Measurements from ENCODE around the gene GPR15LG.

Gene GPR15LG

GRCh38 chr10:84191106-84191505, 17.5 kb downstream of the GPR15LG start:
- FAIRE-seq (no peak), DNase-seq (ENCODE audit: insufficient read length, low spot score) (no peak)

GRCh38 chr10:84193327-84193726, 19.7 kb downstream of the GPR15LG start:
- FAIRE-seq: no peak
- DNase-seq (ENCODE audit: insufficient read length, low spot score): no peak

DNA sequence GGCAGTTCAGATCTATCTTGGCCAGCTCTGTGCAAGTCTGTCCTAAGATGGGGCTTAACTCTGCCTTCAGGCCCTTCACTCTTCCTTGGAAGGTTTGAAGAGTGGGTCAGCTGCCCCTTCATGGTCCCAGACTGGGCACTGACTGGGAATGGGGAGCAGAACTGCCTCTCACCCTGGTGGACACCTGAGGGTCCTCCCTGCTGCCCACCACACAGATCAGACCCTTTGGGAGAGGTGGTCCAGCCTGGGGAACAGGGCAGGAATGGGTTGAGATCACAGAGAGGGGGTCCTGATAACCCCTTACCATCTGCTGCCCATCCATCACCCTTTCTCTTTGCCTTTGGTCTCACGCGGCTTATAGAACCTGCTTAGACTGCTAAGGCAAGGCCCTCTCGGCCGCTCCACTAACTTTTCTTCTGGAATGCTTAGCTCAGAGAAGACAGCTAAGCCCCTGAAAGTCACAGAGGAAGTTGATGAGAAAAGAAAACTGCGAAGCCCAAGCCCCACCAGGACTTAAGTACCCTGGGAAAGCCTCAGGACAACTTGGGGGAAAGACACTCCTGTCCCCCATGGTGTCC, 20.3 kb downstream of the GPR15LG start:
- DNase-seq (ENCODE audit: insufficient read length, low spot score) (no peak), FAIRE-seq (no peak)

DNA sequence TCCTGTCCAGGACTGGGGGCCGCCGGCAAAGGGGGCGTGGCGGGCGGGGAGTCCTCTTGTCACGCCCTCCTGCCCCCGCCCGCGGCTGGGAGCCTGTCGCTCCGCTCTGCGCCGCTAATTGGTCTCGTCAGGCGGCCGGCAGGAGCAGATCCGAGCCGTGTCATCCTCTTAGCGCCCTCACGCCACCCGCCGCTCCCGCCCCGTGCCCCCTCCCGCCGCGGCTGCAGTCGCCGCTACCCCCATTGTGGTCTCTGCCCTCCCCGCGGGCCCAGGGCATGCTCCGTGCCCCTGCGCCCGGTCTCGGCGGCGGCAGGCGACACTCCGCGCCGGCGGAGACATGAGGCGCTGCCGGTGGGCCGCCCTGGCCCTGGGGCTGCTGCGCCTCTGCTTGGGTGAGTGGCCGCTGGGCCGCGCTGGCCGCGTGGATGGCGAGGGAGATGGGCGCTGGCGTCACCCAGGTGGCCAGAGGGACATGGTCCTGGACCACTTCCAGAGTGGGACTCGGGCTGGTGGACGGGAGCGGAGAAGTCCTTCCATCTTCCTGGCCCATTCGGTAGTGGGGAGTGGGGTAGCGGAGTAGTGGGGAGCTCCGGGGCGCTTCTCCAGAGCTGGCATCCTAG, 20.9 kb downstream of the GPR15LG start, which contains the start of gene CDHR1:
CDHR1 (plus strand) TSS at position 114 of the 620 bp plus-strand sequence; CDS start at position 338, 224 bp downstream.
- DNase-seq (ENCODE audit: insufficient read length, low spot score): peak; percentile 54
- FAIRE-seq: no peak

DNA sequence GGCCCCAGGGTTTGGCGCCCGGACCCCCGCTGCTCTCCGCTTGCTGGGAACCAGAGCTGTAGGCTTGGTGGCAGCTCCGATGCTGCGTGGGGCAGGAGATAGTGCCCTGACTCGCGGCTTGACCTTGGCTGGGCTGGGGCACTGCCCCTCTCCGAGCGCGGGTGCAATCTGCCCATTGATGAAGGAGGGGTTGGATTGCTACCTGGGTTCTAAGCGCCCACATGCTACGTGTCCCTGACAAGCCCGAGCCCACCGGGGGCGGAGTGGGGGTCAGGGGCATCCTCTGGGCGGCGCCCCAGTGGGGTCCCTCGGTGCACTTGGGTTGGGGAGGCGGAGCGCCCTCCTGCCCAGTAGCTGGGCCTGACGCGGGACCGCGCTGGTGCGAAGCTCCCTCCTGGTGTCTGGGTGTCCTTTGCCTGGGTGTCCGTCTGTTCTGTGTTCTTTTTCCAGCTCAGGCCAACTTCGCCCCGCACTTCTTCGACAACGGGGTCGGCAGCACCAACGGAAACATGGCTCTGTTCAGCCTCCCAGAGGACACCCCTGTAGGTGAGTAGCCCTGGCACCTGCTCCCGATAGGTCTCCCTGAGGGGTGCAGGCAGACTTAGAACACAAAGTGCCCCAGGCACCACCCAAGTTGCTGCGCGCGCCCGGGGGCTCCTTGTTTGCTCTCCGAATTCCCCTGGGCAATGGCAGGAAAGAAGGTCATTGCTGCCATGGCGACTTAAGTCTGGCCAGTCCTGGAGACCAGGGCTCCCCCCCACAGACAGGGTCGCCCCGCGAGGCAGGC, 21.6 kb downstream of the GPR15LG start:
- DNase-seq (ENCODE audit: insufficient read length, low spot score): no peak
- no peak for FAIRE-seq

DNA sequence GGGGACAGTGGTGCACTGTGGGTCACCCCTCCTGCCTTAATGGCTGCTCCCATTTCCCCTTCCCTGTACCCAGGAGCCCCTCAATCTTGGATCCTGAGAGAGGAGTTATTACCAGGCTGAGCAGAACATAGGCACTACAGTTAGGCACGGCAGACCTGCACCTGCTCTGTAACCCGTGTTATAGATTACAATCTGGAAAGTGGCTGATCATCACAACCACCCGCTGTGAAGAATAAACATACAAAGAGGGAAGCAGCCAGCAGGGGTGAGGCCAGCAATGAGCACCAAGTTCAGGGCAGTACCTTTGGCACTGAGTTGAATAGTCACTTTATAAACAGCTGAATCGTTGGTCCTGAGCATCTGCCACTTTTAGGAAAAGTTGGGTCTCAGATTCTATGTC, 22.5 kb downstream of the GPR15LG start:
- FAIRE-seq (no peak), DNase-seq (ENCODE audit: insufficient read length, low spot score) (no peak)

DNA sequence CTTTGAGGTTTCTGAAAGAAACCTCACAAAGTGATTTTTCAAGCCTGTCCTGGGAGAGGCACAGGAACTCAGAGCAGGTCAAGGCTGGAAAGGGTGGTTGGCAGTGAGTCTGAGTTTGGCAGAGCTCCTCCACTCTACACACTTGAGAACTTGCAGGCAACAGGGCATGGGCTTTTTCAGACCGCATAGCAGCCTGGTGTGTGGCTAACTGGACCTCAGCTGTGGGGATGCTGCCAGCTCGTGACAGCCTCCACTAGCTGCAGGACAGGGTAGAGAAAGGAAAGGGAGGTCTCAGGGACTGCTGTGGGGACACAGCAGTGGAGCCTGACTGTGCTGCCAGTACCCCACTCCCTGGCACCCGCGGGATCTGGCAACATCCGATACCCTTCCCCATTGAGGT, 23.3 kb downstream of the GPR15LG start:
- FAIRE-seq (no peak), DNase-seq (ENCODE audit: insufficient read length, low spot score) (no peak)

DNA sequence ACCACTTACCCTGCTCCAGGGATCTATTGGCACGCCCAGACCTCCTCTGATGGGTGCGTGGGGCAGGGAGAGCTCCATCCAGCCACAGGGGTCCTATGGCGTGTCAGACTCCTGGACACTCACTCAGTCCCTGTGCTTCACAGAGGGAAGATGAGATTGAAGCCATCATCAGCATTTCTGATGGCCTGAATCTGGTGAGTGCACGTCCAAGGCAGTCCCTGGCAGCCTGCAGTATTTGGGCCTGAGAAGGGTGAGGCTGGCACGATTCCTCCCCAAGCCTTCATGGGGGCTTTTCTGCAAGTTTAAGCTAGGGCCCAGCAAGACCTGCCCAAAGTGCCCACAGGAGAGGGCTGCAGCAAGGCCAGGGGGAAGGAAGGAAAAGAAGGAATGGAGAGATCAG, 24.0 kb downstream of the GPR15LG start:
- FAIRE-seq (no peak), DNase-seq (ENCODE audit: insufficient read length, low spot score) (no peak)

GRCh38 chr10:84198206-84198915, 24.8 kb downstream of the GPR15LG start:
- FAIRE-seq (no peak), DNase-seq (ENCODE audit: insufficient read length, low spot score) (no peak)

DNA sequence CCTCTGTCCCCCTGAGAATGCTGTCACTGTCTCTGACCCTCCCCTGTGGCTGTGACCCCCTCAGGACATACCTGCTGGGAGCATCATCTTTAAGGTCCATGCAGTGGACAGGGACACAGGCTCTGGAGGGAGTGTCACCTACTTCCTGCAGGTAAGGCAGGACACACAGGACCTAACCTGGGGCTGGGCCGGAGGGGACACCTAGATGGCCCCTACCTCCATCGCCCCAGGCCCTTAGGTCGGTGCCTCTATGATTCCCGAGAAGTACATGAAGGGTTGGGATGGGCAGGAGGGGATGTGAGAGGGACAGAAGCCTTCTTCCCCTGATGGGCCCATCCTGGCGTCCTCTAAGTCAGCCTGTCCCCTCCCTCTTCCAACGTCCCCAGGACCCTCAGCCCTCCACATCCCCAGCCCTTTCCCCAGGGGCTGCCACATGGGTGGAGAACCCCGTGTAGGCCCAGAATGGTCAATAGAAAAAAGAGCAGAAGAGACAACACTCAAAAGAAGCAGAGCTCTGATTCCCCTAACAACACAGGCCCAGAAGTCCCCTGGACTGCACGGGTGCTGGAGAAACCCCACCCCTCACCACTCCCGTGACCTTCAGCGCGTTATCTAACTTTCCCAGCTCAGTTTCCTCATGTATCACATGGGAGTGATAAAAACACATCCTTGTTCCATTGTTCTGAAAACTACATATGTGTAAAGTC, 27.1 kb downstream of the GPR15LG start:
- FAIRE-seq (no peak), DNase-seq (ENCODE audit: insufficient read length, low spot score) (no peak)

DNA sequence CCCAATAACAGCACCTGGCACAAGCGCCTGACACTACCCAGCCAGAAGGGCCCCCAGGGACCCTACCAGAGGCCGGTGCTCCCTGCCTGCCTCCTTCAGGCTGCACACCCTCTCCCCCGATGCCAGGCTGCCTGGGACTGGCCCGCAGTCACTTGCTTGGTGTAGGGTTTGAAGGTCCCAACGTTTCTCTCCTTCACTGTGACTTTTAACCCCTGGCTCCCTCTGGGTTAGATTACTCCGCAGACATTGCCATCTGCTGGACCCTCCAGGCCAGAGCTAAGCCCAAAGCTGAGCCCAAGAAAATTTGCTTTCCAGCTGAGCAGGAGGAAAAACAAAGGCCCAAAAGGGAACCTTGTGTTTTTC, 27.6 kb downstream of the GPR15LG start:
- FAIRE-seq (no peak), DNase-seq (ENCODE audit: insufficient read length, low spot score) (no peak)

DNA sequence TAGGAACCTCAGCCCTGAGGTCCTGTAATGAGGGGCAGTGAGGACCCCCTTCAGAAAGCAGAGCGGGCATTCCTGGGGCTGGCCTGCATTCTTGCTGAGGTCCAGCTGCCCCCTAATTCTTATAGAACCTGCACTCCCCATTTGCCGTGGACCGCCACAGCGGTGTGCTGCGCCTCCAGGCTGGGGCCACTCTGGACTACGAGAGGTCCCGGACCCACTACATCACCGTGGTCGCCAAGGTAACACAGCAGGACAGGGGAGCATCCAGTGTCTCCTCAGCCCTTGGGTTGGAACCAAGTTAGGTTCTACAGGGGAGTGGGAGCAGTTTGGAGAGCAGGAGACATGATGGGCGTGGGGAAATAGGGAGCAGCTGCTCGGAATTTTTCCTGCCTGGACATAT, 28.1 kb downstream of the GPR15LG start:
- DNase-seq (ENCODE audit: insufficient read length, low spot score) (no peak), FAIRE-seq (no peak)

- DNase-seq (ENCODE audit: insufficient read length, low spot score) (no peak), FAIRE-seq (no peak)
These were observed 28.7 kb downstream of the GPR15LG start for GRCh38 chr10:84202349-84202748.

DNA sequence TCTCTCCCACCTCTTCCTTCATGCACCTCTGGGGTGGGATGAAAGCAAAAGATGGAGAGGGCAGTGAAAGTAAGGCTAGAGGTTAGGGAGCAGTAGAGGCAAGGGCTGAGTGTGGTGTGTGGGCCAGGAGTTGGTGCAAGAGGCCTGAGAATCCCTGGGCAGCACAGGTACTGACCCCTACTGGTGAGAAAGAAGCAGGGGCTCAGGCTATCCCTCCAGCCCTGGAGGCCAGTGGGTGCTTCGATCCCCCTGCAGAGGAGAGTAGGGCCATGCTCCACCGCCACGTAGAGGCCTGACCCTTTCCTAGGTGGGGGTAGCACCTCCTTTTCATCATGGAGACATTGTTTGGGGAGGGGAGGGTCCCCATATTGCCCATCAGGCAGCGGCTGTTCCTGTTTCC, 30.5 kb downstream of the GPR15LG start:
- DNase-seq (ENCODE audit: insufficient read length, low spot score) (peak; percentile 68), FAIRE-seq (peak; percentile 47)

- FAIRE-seq: no peak
These were observed 31.0 kb downstream of the GPR15LG start for GRCh38 chr10:84204610-84205009.

DNA sequence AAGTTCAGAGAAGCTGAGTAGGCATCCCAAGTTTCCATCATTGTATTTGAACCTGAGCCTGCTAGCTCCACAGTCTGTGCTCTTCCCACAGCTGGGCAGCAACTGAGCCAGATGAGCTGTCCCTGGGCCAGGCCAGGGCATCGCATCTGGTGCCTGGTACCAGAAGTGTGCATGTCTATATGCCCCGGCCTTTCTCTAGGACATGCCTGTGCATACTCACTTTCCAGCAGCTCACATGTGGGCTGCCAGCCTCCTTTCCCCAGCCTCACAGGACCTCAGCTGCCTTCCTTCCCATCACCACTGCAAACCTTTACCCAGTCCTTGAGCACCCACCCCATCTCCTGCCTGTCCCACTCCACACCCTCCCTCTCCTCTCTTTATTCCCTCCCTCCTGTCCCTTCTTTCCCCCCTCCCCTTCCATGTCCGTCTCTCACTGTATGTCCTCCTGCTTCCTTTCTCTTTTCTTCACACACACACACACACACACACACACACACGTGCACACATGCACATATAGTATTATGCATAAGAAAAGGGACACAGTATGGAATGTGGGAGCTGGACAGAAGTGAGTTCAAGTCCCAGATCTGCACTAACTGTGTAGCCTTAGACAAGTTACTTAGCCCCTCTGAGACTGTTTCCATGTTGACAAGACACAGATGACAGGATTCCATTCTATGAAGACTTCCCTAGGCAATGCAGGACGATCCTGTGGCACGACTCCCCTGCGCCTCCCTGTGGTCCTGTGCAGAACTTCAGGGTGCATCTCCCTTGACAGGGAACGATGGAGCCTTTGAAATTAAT, 31.6 kb downstream of the GPR15LG start:
- FAIRE-seq (peak; percentile 84), DNase-seq (ENCODE audit: insufficient read length, low spot score) (peak; percentile 61)

More at GRCh38 chr10:84204610-84205009, 31.0 kb downstream of the GPR15LG start:
- no peak for DNase-seq (ENCODE audit: insufficient read length, low spot score)

DNA sequence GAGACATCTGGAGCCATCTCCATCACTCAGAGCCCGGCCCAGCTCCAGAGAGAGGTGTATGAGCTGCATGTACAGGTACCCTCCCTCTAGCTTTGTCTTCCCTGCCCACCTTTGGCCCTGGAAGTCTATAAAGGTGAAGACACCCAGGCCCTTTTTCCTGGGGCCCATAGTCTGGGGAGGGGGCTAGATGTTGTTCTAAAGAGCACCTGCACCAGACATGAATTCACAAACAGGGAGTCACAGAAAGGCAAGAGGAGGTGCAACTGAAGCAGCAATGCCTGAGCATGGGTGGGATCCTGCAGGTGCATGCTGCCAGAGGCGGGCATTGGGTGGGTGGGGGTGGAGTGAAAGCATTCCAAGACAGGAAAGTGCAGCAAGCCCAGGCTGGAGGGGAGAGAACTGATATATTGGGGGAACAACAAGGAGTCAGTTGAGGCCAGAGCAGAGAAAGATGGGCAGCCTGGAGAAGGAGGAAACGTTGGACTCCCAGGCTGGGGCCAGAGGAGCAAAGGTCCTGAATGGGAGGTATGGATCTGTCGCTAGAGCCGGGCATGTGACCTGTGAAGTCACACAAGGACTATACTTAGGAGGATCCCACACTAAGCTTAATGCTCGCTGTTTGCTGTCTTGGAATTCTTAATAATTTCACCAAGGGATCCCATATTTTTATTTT, 32.4 kb downstream of the GPR15LG start:
- DNase-seq (ENCODE audit: insufficient read length, low spot score) (no peak), FAIRE-seq (no peak)

DNA sequence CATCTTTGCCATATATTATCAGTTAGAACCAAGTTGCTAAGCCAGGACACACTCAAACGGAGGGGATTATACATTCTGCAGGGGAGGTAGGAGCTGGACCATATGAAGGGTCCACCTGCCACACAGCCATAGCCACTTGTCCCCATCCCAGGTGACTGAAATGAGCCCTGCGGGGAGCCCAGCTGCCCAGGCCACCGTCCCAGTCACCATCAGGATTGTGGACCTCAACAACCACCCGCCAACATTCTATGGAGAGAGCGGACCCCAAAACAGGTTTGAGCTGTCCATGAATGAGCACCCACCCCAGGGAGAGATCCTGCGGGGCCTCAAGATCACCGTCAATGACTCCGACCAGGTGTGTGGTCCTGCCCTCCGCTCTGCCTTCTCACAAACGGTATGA, 34.4 kb downstream of the GPR15LG start:
- DNase-seq (ENCODE audit: insufficient read length, low spot score) (no peak), FAIRE-seq (no peak)

DNA sequence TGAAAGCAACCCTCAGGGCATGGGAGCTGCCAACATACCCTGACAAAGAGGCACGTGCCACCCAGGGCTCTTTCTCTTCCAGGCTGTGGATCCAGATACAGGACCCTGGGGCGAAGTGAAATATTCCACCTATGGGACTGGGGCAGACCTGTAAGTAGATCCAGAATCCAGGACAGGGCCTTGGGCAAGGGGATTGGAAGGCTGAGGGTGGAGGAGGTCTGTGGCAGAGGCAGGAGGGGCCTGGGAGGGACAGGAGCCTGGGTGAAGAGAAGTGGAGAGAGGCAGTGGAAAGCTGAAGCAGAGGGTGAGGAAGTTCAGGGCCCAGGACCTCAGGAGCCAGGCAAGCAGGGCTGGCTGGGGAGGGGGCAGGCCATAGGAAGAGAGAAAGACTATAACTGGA, 38.0 kb downstream of the GPR15LG start:
- FAIRE-seq: no peak
- no peak for DNase-seq (ENCODE audit: insufficient read length, low spot score)
